NCI-H524 (cell line): ENCODE data around the gene FANCE.

Experiments
- DNase-seq, 2 experiments: peaks; one replicate each; lab custom pipeline; 2025; lab: John Stamatoyannopoulos, UW

Gene FANCE

GRCh38 chr6:35468181-35468979, 16.2 kb downstream of the FANCE start, which contains the start of gene RPL10A:
Gene RPL10A, plus strand, starts transcription at chr6:35468401. Its CDS starts 34 bp downstream, at chr6:35468435.
- peak; percentile 91 to 96 for DNase-seq

- peak in 1 of 2 experiments; percentile 56 for DNase-seq
Observed at GRCh38 chr6:35468980-35469750, 17.0 kb downstream of the FANCE start.

- peak in 1 of 2 experiments; percentile 51 for DNase-seq
Observed at GRCh38 chr6:35469751-35470662, 17.9 kb downstream of the FANCE start.

DNA sequence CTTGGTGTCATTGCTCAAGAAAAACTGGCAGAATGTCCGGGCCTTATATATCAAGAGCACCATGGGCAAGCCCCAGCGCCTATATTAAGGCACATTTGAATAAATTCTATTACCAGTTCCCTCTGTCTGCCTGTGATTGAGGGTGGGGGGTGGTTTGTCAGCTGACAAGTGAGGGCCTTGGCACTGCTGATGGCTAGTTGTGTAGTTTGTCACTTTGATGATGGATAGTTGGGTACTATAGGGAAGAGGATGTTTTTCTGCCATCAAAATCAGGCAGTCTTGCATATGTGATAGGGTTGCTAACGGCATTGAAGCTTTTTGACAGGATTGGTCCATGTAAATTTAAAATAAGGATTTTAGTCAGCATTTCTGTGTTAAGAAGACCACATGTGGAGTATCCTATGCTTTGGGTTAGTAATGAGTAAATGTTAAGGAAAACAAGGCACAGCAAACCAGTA, 18.6 kb downstream of the FANCE start:
- DNase-seq, result no peak

GRCh38 chr6:35471836-35472345, 19.8 kb downstream of the FANCE start:
- DNase-seq, result no peak

DNA sequence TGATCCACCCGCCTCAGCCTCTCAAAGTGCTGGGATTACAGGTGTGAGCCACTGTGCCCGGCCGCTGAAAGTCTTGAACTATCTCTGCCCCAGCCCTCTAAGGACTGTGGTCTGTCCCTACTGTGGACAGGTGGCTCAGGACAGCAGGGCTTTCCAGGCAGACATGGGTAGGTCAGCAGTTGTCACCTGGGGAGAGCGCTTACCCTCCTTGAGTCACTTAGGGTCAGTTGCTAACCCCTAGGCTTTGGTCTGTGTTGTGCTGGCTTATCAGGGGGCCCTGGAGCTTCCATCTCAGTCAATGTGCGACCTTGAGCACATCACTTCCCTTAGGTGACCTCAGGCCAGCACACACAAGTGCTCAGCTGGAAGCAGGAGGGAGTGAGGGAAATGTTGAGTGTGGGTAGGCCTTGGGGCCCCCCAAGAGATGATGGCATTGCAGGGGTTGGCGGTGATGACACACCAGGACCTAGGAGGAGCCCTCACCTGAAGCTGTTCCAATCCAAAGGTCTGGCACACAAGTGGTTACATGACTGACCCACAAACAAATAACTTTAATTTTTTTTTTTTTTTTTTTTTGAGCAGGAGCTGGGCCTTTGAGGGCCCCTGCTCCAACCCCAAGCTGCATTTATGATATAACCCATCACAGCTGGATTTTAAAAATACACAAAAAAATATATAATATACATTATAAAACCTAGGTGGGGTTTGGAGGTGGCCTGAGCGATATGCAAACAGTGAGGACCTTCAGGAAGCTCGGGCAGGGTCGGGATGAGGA, 21.1 kb downstream of the FANCE start:
- DNase-seq, result no peak

- peak in 1 of 2 experiments; percentile 26 for DNase-seq
Observed at GRCh38 chr6:35473850-35474130, 21.7 kb downstream of the FANCE start.

DNA sequence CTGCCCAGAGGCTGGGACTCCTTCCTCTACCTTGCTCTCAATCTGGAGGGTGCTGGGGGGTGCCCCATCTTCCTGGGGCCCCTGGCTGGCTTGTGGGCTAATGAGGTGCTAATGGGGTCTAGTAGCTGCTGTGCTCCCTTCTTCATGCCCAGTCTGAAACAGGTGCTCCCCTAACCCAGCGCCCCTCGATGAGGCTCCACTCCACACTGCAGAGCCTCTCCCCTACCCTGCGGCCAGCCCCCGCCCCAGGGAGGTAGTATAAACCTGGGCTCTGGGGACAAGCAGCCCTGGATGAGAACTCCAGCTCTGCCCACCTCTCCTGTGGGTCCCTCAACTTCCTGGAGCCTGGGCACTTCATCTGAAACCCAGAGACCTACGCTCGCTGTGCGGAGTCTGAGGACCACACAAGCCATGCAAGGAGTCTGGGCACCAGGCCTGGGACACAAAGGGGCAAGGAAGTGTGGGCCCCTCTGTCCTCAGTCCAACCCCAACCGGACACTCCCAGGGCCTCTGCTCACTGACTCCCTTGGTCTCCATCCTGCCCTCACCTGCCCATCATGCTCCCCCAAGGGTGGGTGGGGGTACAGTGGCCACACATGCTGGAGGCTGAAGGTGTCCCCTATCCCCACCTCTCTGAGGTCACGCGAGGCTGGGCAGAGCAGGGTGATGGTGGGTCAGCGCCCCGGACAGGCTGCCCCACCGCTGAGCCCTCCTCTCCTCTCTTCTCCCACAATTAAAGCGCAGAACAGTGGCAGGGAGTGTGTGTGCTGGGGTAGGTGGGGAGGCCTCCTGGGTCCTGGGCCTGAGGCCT, 22.2 kb downstream of the FANCE start:
- DNase-seq, result no peak

DNA sequence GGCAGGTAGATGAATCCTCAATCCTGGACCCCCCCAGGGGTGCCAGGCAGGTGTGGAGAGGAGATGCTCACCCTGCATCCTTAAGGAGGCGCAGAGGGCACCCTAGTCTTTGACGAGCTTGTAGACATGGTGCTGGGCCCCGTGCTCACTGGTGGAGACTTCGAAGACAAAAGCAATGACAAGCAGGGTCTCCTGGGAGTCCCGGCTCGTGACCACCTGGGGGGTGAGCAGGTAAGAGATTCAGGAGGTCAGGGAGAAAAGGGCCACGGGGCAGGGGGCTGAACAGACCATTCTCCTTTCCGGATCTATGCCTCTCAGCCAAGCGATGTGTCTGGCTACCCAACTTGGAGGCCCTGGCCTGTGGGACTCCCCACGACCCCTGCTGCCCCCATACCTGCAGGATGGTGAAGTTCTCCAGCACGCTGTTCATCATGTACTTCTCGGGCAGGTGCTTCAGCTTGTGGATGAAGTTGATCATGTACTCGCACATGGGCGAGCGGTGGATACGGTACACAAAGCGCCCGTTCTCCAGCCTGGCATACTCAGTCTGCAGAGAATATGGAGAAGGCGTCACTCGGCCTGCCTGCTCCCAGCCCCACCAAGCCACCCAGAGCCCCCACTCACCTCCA, 22.9 kb downstream of the FANCE start:
- DNase-seq, result no peak

- no peak for DNase-seq
Observed at GRCh38 chr6:35475573-35475972, 23.4 kb downstream of the FANCE start.

DNA sequence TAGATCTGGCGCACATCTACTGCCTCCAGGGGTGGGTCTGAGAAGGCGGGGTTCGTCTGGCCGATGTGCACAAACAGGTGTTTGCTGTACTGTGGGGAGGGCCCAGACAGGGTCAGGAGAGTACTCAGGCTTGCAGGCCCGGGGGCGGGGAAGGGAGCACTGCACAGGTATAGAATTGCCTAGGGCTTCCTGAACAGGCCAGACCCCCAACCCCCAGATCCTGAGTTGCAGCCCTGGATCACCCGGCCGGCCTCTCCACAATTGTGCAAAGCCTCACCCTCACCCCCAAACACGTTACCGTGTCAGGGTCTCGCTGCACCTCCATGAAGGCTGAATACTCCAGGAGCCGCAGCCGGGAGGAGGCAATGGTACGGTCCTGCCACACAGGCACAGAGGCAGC, 23.9 kb downstream of the FANCE start:
- no peak for DNase-seq

- no peak for DNase-seq
Observed at GRCh38 chr6:35477028-35477427, 24.9 kb downstream of the FANCE start.

DNA sequence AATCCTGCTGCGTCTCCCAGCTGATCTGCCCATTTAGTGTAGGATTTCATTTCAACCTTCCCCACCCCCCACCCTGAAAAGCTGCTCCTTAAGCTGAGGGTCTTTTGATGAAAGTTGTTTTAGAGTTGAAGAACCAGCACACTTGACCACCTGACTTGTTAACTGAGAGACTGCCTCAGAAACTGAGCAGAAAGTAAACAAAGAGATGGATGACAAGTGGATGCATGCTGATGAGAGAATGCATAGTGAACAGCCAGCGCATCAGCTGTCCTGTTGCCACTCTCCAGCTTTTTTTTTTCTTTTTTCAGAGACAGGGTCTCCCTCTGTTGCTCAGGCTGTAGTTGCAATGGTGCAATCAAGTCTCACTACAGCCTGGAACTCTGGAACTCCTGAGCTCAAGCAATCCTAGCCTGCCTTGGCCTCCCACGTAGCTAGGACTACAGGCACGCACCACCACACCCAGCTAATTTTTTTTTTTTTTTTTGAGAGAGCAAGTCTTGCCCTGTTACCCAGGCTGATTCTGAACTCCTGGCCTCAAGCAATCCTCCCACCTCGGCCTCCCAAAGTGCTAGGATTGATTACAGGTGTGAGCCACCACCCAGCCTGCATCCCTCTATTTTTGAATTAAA, 25.5 kb downstream of the FANCE start:
- DNase-seq, result no peak

GRCh38 chr6:35478259-35478658, 26.1 kb downstream of the FANCE start:
- no peak for DNase-seq

DNA sequence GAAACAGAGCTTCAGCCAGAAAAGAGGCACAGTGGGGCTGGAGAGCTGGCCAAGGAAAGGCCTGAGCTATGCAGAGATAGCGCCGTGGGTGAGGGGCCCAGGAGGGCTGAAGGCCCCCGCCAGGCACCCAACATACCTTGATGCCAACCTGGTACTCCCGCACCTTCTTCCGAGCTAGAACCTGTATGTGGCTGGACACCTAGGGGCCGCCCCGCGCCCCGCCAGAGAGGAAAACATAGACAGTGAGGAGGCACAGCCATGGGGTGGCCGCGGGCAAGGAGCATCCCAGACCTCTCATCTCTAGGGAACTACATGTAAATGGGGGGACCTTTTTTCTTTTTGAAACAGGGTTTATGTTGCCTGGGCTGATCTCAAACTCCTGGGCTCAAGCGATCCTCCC, 28.0 kb downstream of the FANCE start:
- no peak for DNase-seq

DNA sequence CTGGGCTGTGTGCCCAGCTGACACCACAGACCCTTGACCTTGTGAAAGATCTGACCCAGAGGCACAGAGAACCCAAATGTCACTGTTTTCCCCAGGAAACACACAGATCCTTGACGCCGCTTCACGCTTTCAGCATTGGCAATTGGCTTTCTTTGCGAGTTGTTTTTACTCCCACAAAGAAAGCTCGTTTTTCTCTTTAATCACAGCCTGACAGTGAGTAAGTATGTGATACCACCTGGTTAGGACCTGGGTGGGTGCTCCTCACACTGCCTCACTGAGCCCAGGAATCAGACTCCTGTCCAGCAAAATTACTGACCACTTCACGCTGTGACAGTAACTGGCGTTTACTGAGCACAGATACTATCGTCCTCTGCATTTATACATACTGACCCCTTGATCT, 29.1 kb downstream of the FANCE start:
- DNase-seq, result no peak

DNA sequence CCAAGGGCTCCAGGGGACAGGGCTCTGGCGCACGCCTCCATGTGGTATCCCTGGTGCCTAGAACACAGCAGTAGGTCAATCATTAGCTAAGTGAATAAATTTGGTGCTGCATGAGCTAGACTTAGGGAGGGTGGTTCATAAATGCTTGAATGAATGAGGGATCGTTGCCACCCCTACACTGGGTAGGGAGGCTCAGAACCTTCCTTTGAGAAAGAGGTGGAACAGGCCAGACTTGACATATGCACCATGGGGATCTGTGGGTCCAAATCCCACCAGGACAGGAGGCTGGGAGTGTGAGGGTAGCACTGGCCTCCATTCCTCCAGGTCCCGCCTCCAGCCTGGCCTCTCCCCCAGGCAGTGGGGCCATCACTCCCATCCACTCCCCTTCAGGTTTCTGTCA, 30.9 kb downstream of the FANCE start:
- DNase-seq, result no peak

DNA sequence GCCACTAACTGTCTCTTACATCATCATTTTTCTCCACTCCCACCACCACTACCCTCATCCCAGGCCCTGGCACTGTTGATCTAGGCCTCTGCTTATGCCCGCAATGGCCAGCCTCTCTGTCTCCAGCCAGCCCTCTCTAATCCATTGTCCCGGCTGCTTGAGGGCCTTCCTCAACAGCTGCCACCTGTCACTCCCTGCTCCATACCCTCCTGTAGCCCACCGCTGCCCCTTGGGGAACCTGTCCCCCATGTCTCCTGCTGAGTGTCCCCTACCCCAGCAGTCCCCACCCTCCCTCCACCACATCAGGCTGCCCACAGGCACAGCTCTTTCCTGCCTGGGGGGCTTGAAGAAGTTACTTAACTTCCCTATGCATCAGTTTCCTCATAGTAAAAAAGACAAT, 31.4 kb downstream of the FANCE start:
- DNase-seq, result peak; percentile 54 to 74

DNA sequence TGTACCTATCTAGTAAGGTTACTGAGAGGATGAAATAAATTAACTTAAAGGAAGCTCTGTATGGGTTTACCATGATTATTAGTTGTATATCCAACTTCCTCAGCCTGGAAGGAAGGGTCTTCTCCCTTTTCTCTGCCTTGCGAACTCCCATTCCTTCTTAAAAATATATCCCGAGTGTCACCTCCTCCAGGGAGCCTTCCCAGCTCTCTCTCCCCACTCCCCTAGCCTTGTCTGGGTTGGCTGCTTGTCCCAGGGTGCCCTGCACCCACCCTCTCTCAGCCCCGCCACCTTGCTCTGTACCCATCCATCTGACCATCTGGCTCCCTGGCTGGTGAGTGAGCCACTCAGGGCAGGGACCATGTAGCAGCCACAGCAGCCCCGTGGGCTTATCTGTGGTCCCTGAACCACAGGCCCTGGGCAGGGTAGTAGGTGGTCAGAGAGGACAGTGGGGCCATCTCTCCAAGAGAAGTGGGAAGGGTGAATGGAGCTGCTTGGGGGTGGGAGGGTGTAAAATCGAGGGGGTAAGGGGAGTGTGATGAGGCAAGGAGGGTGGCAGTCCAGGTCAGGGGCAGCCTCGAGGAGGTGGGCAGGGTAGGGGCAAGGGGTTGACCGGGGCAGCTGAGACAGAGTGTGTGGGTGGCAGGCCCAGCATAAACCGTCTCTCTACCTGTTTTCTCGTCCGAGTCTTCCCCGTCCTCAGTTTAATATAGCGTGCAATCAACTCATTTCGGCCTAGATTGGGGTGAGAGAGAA, 31.9 kb downstream of the FANCE start:
- peak; percentile 63 to 78 for DNase-seq
